SK-N-MC (cell line): Measurements from ENCODE around the gene PCDHGB7.
"Not testable (repeated sequence)": the region's sequence is repeated elsewhere in the genome, so short reads cannot be mapped to it uniquely, and the experiment has no call there.

Experiments
- EZH2 ChIP-seq: fragments of 200-600 bp; sonication (generic); IDR thresholded peaks from one replicate; pipeline ENCODE4 v1.6.1; 2017; ENCODE audit warnings: antibody characterized with exemption
- POLR2AphosphoS5 ChIP-seq: IDR thresholded peaks from 2 replicates; pipeline ENCODE4 v1.6.1; 2012; ENCODE audit warnings: mild to moderate bottlenecking, low read depth, low read length, borderline replicate concordance

GRCh38 chr5:141432308-141432707, 14.8 kb downstream of the PCDHGB7 start:
- TF ChIP-seq EZH2, POLR2AphosphoS5: not testable (repeated sequence)
